CD4-positive, alpha-beta T cell treated with Interleukin-6 for 4 hours (primary cell): ENCODE results near the gene FILIP1L.

Experiments used
- DNase-seq: peaks from one replicate; pipeline ENCODE4 v3.0.0-alpha.2; 2020; ENCODE audit warnings: mixed read lengths

FILIP1L gene

DNA sequence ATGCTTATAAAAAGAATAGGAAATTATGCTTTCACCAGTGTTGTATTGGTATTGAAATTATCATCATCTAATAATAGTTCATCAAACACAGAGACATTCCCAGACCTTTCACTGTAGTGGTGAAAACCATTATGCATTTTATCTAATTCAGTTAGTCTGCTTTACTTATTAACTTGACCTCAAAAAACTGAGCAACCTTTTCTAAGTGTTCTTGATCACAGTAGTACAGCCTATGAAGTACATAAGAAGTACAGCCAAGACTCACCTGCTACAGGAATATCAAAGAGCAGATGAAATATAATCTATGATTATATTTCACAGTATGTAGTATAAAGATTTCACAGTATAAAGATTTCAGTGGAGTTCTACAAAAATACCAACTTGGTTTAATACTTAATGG lies 75.2 kb downstream of the FILIP1L start:
- no peak for DNase-seq

DNA sequence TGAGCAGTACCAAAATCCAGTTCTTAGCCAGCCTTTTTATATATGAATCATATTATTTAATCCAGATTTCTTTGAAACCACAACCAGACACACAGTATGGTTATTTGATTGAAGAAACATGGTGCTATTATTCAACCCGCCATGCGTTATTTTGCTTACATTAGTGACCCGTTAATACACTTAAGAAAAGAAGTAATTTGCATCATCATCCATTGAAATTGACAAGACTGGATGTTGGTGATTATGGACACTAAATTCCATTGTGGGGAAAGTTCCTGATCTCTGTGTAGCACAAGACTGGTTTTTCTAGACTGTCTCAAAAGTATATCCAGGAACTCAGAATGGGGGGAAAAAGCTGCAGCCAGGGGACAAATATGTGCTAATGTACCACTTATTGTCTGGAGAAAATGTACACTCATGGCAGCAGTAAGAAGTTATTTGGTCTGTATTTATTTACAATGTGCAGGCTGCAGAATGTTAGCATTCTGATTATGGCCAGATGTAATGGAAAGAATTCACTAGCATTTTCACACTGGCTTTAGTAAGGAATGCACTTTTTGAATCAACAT lies 80.3 kb downstream of the FILIP1L start:
- DNase-seq: no peak

DNA sequence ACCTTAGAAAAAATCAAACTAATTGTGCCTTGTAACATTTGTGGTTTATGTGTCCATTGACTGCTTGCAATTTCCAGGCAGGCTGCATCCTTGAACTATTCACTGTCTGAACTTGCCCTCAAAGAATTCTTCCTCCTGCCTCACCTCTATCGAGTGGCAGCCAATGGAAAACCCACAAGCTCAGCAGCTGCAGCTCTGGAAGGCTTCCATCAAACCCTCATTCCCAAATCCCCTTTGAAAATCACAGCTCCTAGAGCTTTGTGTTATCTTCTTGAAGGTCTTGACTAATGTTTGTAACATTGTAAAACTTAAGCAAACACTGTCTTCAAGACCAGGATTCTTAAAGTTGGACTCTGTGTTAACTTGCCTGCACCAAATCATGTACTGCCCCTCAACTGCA lies 81.1 kb downstream of the FILIP1L start:
- DNase-seq: no peak

DNA sequence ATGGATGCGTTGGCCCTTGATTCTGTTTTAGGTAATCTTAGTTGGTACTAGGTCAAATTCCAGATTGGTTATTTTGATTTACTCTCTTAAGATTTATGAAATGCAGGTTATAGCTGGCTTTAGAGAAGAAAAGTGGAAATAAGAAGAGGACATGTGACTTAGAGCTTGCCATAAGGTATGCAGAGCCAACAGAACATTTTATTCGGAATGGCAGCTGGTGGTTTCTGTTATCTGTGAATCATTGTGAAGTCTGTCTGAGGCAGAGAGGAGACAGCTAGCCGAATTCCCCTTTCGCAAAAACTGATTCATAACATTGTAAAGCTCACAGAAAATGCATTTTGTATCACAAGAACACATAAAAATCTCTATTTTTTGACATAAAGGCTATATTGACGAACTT lies 82.1 kb downstream of the FILIP1L start:
- no peak for DNase-seq

DNA sequence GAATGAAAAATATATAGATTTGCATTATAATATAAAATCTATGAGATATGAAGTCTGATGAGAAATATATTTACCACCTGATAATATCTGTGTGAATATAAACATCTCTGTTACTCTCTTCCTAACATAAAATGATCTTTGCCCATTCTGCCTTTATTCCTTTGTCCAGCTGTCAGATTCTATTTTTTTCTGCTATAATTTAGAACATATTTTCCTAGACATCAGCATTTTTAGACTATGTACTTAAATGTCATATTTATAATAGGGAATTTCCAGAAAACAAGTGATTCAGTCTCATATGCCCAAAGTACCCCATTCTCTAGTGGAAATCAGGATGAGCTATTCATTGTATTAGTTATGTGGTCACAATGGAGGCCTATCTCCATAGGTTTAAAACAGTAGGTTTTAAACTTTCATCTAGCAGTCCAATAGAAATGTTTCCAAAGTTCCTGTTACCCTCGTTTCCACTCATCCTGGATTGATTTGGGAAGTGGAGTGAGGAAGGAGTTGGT lies 83.3 kb downstream of the FILIP1L start:
- no peak for DNase-seq

DNA sequence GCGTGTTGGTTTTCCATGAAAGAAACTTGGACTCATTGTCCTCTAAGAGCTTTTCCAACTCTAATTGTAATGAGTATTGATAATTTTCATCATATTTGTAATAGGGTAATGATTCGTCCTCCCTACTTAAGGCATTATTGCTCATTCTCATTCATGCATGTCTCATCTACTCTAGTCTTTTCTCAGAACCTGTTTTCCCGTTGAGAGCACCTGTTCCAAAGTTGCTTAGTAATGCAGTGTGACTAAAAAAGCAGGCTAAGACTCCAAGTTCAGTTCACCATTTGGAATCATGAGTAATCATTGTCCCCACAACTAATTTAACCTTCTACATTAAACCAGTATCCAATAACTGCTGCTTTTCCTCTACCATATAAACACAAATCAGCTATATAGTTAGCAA lies 84.0 kb downstream of the FILIP1L start:
- DNase-seq: no peak

DNA sequence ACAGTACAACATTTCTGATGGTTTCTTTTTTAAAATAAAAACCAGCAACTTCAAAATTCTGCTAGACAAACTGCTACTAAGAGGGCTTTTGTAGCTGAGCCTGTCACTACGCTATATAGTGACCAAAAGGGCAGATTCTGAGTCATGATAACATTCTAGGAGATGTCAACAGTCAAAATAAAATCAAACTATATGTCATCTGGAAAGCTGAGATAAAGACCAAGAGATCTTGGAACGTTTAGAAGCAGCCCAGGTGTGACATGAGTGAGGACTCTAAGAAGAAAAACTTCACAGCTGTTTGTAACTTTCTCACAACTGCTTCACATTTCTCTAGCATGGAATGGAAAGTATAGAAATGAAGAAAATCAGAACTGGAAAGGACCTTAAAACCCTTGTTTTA lies 84.6 kb downstream of the FILIP1L start:
- no peak for DNase-seq

DNA sequence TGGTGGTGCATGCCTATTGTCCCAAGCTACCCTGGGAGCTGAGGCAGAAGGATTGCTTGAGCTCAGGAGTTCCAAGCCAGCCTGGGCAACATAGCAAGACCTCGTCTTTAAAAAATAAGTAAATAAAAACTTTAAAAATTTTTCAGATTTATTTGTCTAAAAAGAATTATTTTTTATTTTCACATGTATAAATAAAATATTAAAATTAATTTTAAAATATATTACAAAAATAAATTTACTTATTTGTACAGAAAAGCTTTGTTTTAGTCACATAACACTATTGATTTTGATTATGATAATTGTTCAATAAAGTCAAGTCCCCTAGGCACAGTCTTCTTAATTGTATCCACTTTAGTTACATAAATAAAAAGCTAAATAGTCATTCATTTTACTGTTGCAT lies 85.2 kb downstream of the FILIP1L start:
- no peak for DNase-seq

DNA sequence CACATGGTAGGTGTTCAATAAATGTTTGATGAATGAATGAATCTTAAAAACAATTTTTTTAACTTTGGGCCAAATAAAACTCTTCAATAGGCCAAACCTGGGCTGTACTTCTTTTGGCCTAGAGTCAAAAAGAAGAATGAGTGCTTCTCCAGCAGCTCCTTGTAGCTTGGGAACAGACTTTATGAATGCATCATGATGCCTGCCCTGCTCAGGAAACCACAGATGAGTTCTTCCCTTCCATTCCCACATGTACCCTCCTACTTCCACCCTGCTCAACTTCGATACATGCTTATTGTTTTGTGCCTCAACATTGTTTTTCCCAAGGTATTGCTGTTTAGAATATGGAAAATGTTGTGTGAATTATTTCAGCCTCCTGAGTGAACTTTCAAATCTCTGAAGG lies 87.0 kb downstream of the FILIP1L start:
- no peak for DNase-seq

DNA sequence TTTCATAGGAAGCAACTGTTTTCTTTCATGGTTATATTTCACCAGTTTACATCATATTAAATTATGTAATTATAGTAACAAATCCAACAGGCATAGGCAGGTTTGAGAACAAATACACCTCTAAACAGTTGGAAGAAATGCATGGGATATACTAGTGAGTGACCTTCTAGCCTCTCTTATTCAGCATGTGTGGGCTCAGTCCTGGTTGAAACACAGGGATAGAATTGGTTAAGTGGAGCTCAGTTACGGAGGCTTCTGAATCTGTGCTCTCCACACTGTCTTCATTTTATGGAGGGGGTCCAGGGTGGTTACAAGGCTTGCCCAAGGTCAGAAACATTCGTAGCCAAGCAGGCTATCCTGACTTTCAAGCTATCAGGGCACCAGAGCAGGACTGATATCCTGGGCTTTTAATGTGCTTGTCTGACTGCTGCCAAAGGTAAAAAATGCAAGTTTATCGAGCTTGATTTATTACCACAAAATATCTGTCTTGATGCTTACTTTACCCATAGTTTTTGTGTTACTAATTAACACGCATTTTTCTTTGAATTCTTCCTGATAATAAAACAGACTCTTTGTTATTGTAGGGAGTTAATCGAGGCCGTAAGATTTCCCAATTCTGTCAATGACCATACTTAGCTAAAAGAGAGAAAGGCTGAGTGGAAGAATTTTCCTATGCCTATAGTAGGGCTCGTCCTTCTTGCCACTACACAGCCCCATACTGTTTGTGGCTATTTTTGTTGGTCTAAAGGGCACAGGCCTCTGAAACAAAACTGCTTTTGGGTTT lies 89.6 kb downstream of the FILIP1L start:
- DNase-seq: no peak

DNA sequence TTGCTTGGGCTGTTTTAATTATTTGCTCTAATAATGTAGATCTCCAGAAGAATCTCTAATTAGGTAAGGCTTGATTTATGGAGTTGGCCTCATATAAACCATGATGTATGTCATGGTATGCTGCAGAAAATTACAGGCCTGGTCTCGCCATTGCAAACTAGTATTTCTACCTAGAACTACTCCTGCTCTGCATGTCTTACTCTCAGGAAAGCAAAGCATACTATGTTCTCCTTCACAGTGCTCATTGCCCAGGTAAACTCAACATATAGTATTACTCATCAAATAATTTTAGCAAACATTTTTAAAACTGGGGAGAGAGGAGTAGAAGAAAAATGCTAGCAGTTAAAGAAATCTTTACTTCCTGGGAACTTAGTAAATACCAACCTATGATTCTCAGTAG lies 90.7 kb downstream of the FILIP1L start:
- DNase-seq: no peak

DNA sequence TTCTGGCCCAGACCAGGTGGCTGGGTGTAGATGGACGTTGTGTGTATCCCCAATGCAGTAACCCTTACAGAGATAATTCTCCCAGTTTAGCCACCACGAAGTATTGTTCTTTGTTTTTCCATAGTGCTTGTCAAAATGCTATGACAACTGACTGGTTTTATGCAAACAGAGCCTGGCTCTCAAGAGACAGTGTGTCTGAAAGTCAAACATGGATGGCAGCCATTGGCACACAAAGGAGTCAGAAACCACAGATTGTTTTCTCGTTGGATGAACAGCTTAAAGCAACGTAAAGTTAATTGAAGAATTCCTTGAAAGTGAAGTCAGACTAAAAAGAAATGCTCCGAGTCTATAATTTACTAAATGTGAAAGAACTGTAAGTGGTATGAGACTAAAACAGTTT lies 91.2 kb downstream of the FILIP1L start:
- no peak for DNase-seq

DNA sequence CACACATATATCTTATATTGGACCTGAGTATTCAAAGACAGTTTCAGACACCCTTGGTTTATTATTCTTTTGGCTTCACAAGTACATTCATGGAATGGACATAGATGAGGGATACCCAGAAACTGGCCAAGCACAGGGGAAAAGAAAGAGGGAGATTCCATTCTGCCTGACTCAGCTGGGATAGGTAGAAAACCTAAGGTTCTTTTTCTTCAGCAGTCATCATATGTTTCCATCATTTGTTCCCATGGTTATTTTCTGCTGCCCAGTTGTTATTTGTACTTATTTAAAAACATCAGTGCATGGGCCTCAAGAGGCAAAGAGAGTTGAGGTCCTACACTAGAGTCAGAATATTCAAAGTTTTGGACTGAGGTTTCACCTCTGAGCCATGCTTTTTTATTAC lies 91.8 kb downstream of the FILIP1L start:
- DNase-seq: no peak

DNA sequence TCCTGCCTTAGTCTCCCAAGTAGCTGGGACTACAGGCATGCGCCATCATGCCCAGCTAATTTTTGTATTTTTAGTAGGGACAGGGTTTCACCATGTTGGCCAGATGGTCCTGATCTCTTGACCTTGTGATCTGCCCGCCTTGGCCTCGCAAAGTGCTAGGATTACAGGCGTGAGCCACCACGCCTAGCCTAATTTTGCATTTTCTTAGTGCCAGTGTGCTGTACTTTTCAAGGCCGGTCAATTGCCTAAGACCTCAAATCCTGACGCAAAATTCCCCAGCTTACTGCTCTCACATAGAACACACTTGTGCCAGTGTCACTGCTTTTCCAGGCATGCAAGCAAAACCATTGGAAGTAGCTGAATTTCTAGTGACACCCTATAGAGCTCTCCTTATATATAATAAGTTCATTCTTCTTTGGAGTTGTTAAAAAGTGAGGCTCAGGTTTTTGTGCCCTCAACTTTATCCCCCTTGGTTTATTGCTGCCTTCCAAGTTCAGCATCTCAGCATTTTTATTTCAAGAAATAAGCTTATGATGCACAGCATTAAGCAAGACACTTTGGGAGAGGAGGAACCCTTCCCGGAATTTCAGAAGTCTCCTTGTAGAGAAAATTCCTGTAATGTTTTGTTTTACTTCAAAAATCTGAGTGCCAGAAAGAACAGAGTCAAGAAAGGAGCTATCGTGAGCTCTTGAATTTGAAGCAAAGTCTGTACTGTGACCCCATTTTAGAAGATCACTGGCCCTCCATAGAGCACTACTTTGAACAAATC lies 93.2 kb downstream of the FILIP1L start:
- DNase-seq: no peak

DNA sequence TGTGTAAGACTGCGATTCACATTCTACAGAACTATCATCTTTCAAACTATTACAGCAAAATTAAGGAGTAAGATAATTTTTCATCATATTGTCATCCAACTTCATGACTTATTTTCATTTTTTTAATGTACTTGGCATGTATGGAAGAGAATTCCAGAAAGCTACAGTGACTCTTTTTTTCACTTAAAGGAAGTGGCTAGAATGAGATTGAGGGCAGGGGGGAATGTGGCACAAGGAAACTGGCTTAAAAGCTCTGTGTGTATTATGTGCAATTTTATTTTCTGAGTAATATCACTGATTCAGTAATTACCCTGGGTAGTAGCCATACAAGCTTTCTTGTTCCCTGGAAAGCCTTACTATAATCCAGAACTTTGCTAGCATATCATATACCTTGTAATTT lies 94.6 kb downstream of the FILIP1L start:
- DNase-seq: no peak

DNA sequence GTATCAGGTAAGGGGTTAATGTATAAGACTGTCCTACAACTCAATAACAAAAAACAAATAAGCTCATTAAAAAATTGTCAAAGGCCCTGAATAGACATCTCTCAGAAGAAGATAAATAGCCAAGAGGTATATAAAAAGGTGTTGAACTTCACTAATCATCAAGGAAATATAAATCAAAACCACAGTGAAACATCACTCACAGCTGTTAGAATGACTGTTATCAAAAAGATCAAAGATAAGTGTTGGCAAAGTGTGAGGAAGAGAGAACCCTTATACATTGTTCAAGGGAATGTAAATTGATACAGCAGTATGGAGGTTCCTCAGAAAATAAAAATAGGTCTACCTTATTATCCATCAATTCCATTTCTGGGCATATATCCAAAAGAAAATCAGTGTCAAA lies 95.5 kb downstream of the FILIP1L start:
- DNase-seq: no peak

DNA sequence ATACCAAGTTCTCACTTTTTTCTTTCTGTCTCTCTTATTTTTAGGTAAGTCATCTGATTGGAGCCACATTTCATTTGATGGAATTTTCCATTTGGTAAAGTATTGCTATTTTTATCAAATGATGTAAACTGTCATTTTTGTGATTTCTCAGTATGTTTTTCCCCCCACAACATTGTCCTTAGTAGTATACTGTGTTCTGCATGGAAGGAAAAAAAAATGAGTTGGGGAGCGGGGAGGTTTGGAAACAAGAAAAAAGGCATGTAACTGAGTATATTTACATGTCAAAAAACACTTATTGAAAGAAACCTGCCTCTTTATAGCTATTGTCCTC lies 104.2 kb downstream of the FILIP1L start:
- no peak for DNase-seq

DNA sequence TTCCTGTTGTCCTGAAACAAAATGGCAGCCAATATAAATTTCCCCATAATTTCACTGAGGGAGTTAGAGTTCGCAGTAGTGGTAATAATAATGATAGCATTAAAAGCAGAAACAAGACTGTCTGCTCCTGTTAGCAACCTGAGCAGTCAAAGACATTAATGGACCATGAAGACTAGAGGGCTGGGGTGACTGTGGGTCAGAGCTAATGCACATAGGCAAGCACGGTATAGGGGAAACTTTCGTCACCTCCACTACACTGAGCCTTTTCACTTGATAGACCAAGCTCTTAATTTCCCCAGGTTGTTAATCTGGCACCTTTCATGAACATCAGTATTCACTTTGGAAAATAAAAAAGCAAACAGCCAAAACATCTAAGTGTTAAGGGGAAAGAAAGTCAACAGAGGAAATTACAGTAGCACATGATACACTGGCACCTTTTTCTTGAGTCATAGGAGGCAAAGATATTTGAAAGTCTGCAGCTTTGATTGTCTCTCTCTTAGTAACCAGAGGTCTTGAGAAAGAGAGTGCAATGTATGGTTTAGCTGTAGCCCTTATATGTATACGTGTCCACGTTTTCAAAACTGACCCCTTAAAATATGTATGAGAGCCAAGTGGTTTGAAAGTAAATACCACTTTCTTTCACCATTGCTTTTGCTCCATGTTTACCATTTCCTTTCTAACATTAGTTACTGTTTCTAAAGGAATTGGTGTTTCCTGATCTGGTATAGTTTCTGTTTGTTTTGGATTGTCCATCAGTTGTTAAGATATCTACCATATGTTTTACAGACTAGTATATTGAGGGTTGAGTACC lies 104.8 kb downstream of the FILIP1L start:
- DNase-seq: no peak

DNA sequence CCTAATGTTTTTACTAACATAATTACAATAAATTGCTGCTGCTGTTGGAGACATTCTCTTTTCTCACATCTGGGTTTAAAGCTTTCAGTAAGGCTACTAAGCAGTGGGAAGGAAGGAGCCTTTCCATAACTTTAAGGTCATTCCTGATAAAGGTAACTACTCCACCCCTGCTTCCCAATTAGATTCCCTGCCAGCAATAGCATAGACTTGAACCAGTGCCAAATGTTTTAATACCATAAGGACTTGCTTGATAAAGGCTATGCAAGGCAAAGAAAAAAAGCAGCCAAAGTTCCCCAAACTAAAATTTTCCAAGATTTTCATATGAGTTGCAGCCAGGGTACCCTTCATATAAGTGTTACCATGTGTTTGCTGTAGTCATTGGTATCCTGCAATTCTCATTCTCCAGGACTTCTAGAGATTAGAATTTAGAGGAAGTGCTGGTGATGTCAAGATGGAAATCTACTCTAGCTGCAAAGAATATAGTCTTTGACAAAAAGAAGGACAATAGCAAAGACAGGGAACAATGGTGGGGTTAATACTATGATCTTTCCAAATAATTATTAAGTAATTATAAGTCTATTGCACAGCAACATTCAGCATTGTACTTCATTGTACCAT lies 106.1 kb downstream of the FILIP1L start:
- DNase-seq: no peak

DNA sequence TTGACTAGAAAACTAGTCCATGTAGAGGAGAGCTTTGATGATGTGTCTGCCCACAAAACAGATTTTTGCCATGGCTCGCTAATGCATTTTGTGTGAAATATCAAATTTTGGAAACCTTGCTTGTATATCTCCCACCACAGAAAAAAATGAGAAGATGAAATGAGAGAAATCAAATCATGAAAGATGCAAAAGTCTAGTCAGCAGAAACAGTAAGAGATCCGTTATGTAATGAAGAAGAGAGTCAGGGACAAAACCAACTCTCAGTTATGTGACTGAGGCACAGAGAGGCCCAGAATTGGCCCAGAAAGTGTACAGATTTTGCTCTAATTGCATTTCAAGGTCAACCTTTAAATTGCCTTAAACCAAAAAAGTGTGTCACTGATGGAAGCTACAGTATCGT lies 107.0 kb downstream of the FILIP1L start:
- no peak for DNase-seq

DNA sequence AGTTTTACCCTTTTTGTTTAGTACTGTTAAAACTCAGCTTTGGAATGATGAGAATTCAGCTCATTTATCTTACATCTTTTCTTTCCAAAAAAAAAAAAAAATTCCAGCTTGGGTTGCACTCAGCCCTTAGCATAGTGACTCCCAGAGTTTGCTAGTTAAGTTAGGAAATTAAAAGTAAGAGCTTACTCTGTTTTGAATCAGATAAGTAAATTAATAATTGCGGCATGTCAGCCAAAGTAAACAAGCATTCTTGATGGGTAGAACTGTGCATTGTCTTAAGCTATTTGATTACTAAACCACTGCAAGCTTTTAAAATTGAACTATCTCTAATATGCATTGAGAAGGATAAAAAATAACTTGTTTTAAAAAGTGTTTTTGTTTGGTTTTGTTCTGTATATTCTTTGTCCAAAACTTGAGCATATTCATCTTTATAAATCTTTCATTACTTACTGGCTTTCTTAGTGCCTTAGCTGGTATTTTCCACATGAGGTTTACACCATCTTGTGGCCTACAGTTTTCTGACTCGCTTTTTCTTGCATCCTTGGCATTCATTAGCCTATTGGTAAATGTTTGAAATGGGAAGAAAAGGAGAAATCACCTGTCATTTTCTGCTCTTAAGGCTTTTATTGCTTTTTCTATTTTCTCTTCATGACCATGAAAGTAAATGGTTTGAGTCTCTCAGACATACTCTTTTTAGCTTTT lies 107.6 kb downstream of the FILIP1L start:
- DNase-seq: no peak
